ENCODE data around the gene DDX42. TPM values are rescaled to one million over a fixed set of nuclear protein-coding genes. Genes with fewer than 3 reads are reported as not detected.

DDX42 gene
- total and polyA plus RNA-seq, 9 of the 15 experiments (the other 6 are each of a cell fraction or from before 2014, with no cell fraction given), result 16.5 to 149 (median 87.6) TPM

- H3K4me3 ChIP-seq, result peak overlapping the region; percentile 84
- POLR2A ChIA-PET, result interaction anchor here (0.8 to 5.4 kb wide), 26 partner anchors 8 to 341 kb away, joined by 3 to 82 read pairs (median 6); partner anchors contain the start of genes FTSJ3, PSMC5 and STRADA
- H3K9ac ChIP-seq (ENCODE audit: insufficient read depth in 1 of 2, low read depth in 2 of 2, low read length in 2 of 2), result peak overlapping the region; percentile 98 to 99
- intact Hi-C loops (cut with micrococcal nuclease) (loop anchor here (2.0 to 10.0 kb wide), 4 partner anchors 70 to 372 kb away; partner anchors contain the start of genes DCAF7, MAP3K3 and SMARCD2), in situ Hi-C loops (cut with MboI) (no loop called here)
- H3K9me1 ChIP-seq (ENCODE audit: control insufficient read depth, insufficient read depth, low read length), result no peaks in the 10 kb centered on the region
- H3K9me3 ChIP-seq (replicated peaks; ENCODE audit: control insufficient read depth, insufficient read depth, low read depth, low read length), result no peaks in the 10 kb centered on the region
- CTCF ChIA-PET (ENCODE audit: low intra/inter-chr PET ratio), result no interaction called here
- H3K27me3 ChIP-seq (ENCODE audit: control insufficient read depth in 2 of 2, insufficient read depth in 2 of 2, low read length in 2 of 2), result no peaks in the 10 kb centered on the region
- H4K20me1 ChIP-seq (replicated peaks; ENCODE audit: control insufficient read depth, insufficient read depth, low read length), result peaks cover 17% of the 10 kb centered on the region
- H2AFZ ChIP-seq (ENCODE audit: low read depth, low read length), result peak overlapping the region; percentile 63; the same call in 1 of the 2 replicates
- FAIRE-seq (peak; percentile 62), DNase-seq (ENCODE audit: extremely low read depth in 1 of 4, low spot score in 3 of 4) (peak in 2 of 4 experiments; percentile 25 to 55), ATAC-seq (peak; percentile 5; the same call in 2 of the 3 replicates)
- H3K4me1 ChIP-seq (replicated peaks in 1 of 2; ENCODE audit: control insufficient read depth in 2 of 2, insufficient read depth in 2 of 2, low read length in 2 of 2), result peaks cover 9 to 23% of the 10 kb centered on the region in 2 experiments
- peak overlapping the region; percentile 93 for H3K4me2 ChIP-seq (ENCODE audit: insufficient read depth, low read length)
- peaks cover 97% of the 10 kb centered on the region for H3K79me2 ChIP-seq (ENCODE audit: control insufficient read depth, insufficient read depth, low read length)
- 1% methylated on average over 7 of the region's 7 CpGs for WGBS (ENCODE audit: insufficient coverage, low coverage, missing lambda C conversion rate)
- TSS peak; percentile 75 for BruUV-seq (replicated peaks)
- H3K27ac ChIP-seq (ENCODE audit: extremely low read depth, low read depth, low read length), result peak overlapping the region; percentile 99
- peaks cover 48% of the 10 kb centered on the region for H3K36me3 ChIP-seq (ENCODE audit: control insufficient read depth, insufficient read depth, low read length)
- TF ChIP-seq ZNF224 (CRISPR knock-in tag; IDR thresholded peaks at IDR 0.05) (no peak), PHF20 (IDR thresholded peaks at IDR 0.05; ENCODE audit: partially characterized antibody) (no peak), PHF21A (IDR thresholded peaks at IDR 0.05; ENCODE audit: borderline replicate concordance, low read depth) (no peak), ARID1B (IDR thresholded peaks at IDR 0.05) (no peak), NR1H2 (CRISPR knock-in tag; IDR thresholded peaks at IDR 0.05) (no peak), ZNF280B (CRISPR knock-in tag; IDR thresholded peaks at IDR 0.05) (no peak), CHD1 (IDR thresholded peaks at IDR 0.05; ENCODE audit: low read length) (peak; percentile 12), ZNF384 (IDR thresholded peaks at IDR 0.05; ENCODE audit: low read depth, low read length) (no peak), AFF4 (CRISPR knock-in tag; IDR thresholded peaks at IDR 0.05) (no peak), ZSCAN32 (CRISPR knock-in tag; IDR thresholded peaks at IDR 0.05) (no peak), NFXL1 (CRISPR knock-in tag; IDR thresholded peaks at IDR 0.05) (no peak), ZNF830 (CRISPR knock-in tag; IDR thresholded peaks at IDR 0.05) (no peak), C11orf30 (IDR thresholded peaks at IDR 0.05; ENCODE audit: low read depth) (peak; percentile 78), FOXK2 (conservative IDR thresholded peaks at IDR 0.05 in 1 of 2, IDR thresholded peaks at IDR 0.05 in 1 of 2; ENCODE audit: low read depth in 2 of 2) (peak; percentile 65 to 84; a peak in 3 of 4 replicates), TGIF2 (CRISPR knock-in tag; IDR thresholded peaks at IDR 0.05) (0 out of 2 replicates have a peak, but pooled peaks have one; percentile 68), MYC (IDR thresholded peaks at IDR 0.05; ENCODE audit: low read depth, low read length) (no peak), MYC (CRISPR knock-in tag; IDR thresholded peaks at IDR 0.05; ENCODE audit: borderline replicate concordance, low read depth) (no peak), SMARCE1 (IDR thresholded peaks at IDR 0.05) (0 out of 2 replicates have a peak, but pooled peaks have one; percentile 32), STAG1 (CRISPR knock-in tag; IDR thresholded peaks at IDR 0.05; ENCODE audit: borderline replicate concordance) (no peak)
These were observed 1.1 kb upstream of the DDX42 start for GRCh38 chr17:63772801-63773271.
